K562 (cell line): ENCODE data around the gene OPN1LW. TPM values are rescaled to one million over a fixed set of nuclear protein-coding genes. Genes with fewer than 3 reads are reported as not detected.
A peak's percentile ranks its signal among the peaks of the same experiment; 100 is the strongest.

Experiments used
- ARID1B ChIP-seq: fragments of 450-650 bp; IDR thresholded peaks from 2 replicates; pipeline ENCODE4 v1.6.1; 2016; ENCODE audit warnings: antibody characterized with exemption, mild to moderate bottlenecking, inconsistent platforms
- BHLHE40 ChIP-seq: IDR thresholded peaks from 2 replicates; pipeline ENCODE4 v1.6.1; 2011; ENCODE audit warnings: low read length, improper control_type of control experiment
- BRD4 ChIP-seq: fragments of 200-600 bp; sonication (generic); IDR thresholded peaks from 2 replicates; pipeline ENCODE4 v1.6.1; 2017; ENCODE audit warnings: inconsistent platforms
- KAT7 ChIP-seq: sonication (generic); formaldehyde crosslinking; IDR thresholded peaks from 2 replicates; pipeline ENCODE4 v1.8.0; 2022; ENCODE audit warnings: missing genetic modification reagents, mild to moderate bottlenecking, borderline replicate concordance
- MCM5 ChIP-seq: fragments of 450-650 bp; IDR thresholded peaks from 2 replicates; pipeline ENCODE4 v1.6.1; 2016; ENCODE audit warnings: low read depth
- MED1 ChIP-seq: sonication (generic); formaldehyde crosslinking; IDR thresholded peaks from 2 replicates; pipeline ENCODE4 v1.8.1; 2023; ENCODE audit warnings: missing genetic modification reagents, borderline replicate concordance
- NFRKB ChIP-seq: fragments of 450-650 bp; IDR thresholded peaks from 2 replicates; pipeline ENCODE4 v1.6.1; 2016; ENCODE audit warnings: low read depth
- POU5F1 ChIP-seq: fragments of 150-350 bp; IDR thresholded peaks from 2 replicates; pipeline ENCODE4 v1.6.1; 2014; ENCODE audit warnings: borderline replicate concordance, low read length, low read depth, mild to moderate bottlenecking; ENCODE audit not compliant: partially characterized antibody
- PURB ChIP-seq: sonication (generic); formaldehyde crosslinking; IDR thresholded peaks from 2 replicates; pipeline ENCODE4 v1.9.0; 2021; ENCODE audit warnings: low read depth, mild to moderate bottlenecking, missing genetic modification reagents
- RBBP5 ChIP-seq: fragments of 200-600 bp; sonication (generic); IDR thresholded peaks from 2 replicates; pipeline ENCODE4 v1.6.1; 2012; ENCODE audit warnings: borderline replicate concordance, mild to moderate bottlenecking, low read length, control low read depth, inconsistent platforms; ENCODE audit not compliant: insufficient read depth, poor library complexity, severe bottlenecking
- RBFOX2 ChIP-seq: fragments of 200-400 bp; formaldehyde crosslinking; IDR thresholded peaks from 2 replicates; pipeline ENCODE4 v1.6.1; 2017; ENCODE audit warnings: low read depth, mild to moderate bottlenecking, low read length, moderate library complexity
- SIX5 ChIP-seq, 2 experiments: IDR thresholded peaks; 2 replicates each; pipeline ENCODE4 v1.6.1; 2011; ENCODE audit warnings: low read length in 2 of 2, borderline replicate concordance in 1 of 2, low read depth in 1 of 2, mild to moderate bottlenecking in 1 of 2, moderate library complexity in 1 of 2; ENCODE audit not compliant: insufficient read depth in 1 of 2
- TARDBP ChIP-seq: fragments of 450-650 bp; IDR thresholded peaks from 2 replicates; pipeline ENCODE4 v1.6.1; 2016
- YY1 ChIP-seq, 3 experiments: IDR thresholded peaks; 2 replicates each; pipeline ENCODE4 v1.6.1; 2011; ENCODE audit warnings: low read length in 2 of 3, mild to moderate bottlenecking in 2 of 3, moderate library complexity in 2 of 3, borderline replicate concordance in 1 of 3, control low read depth in 1 of 3, low read depth in 1 of 3; ENCODE audit not compliant: insufficient read depth in 3 of 3, insufficient replicate concordance in 2 of 3, control insufficient read depth in 1 of 3, insufficient read length in 1 of 3; ENCODE audit errors: extremely low read depth in 1 of 3
- ZFP36 ChIP-seq: fragments of 150-350 bp; IDR thresholded peaks from 2 replicates; pipeline ENCODE4 v1.6.1; 2018; ENCODE audit warnings: low read length, low read depth; ENCODE audit not compliant: partially characterized antibody
- ZFX ChIP-seq: sonication (generic); formaldehyde crosslinking; IDR thresholded peaks from 2 replicates; pipeline ENCODE4 v1.8.0; 2022; ENCODE audit warnings: mild to moderate bottlenecking, missing genetic modification reagents, moderate library complexity
- ZNF134 ChIP-seq: fragments of 250-450 bp; sonication (Bioruptor Pico); conservative IDR thresholded peaks from 2 replicates; pipeline ENCODE4 v1.4.0; 2020
- ZNF140 ChIP-seq: fragments of 250-450 bp; sonication (Bioruptor Pico); IDR thresholded peaks from 2 replicates; pipeline ENCODE4 v1.8.0; 2021; ENCODE audit warnings: moderate library complexity, mild to moderate bottlenecking, inconsistent platforms
- ZNF668 ChIP-seq: fragments of 250-450 bp; sonication (Bioruptor Pico); IDR thresholded peaks from 2 replicates; pipeline ENCODE4 v1.8.0; 2022; ENCODE audit warnings: mild to moderate bottlenecking, inconsistent platforms
- ZNF830 ChIP-seq: fragments of 250-450 bp; sonication (Bioruptor Pico); IDR thresholded peaks from 2 replicates; pipeline ENCODE4 v1.5.0; 2021; ENCODE audit warnings: mild to moderate bottlenecking
- polyA plus RNA-seq, 8 experiments: library from polyadenylated mRNA; depleted of rRNA in 4 of 8; stranded (reverse) in 5 of 8; unstranded in 3 of 8; fragments of >200 nt; fragmentation: Nextera tagmentation in 2 of 8; fragmentation: Illumina TruSeq in 1 of 8; extraction: Ambion mirVana in 2 of 8; extraction: Trizol in 1 of 8; gene quantifications; 2 replicates each; pipeline versions ENCODE4 v1.2.1 to v1.2.3, GENCODE V29; 2011 to 2014; ENCODE audit warnings: inconsistent platforms in 1 of 8, missing spikeins in 1 of 8
- total RNA-seq, 7 experiments: library from RNA; depleted of rRNA in 6 of 7; stranded (reverse); fragments of >200 nt in 6 of 7; fragmentation: Illumina TruSeq in 2 of 7; extraction: Trizol in 2 of 7; gene quantifications; 2 replicates each; pipeline versions ENCODE4 v1.2.1 to v1.2.3, GENCODE V29; 2011 to 2021; ENCODE audit warnings: low replicate concordance in 1 of 7
- TF ChIP-seq, protein P1 (sequence below), 2 experiments: IDR thresholded peaks in 1 of 2; conservative IDR thresholded peaks in 1 of 2; 2 replicates each; pipeline ENCODE4 v1.6.1; 2016; ENCODE audit warnings: low read depth in 2 of 2, mild to moderate bottlenecking in 1 of 2, missing compliant biosample characterization in 1 of 2, missing genetic modification characterization in 1 of 2, moderate library complexity in 1 of 2
- TF ChIP-seq, protein P2 (sequence below): sonication (generic); IDR thresholded peaks from 2 replicates; pipeline ENCODE4 v1.6.1; 2016

The OPN1LW gene
- total and polyA plus RNA-seq, 9 of the 15 experiments (the other 6 are each of a cell fraction or from before 2014, with no cell fraction given): 0.04 TPM; not detected in 8

DNA sequence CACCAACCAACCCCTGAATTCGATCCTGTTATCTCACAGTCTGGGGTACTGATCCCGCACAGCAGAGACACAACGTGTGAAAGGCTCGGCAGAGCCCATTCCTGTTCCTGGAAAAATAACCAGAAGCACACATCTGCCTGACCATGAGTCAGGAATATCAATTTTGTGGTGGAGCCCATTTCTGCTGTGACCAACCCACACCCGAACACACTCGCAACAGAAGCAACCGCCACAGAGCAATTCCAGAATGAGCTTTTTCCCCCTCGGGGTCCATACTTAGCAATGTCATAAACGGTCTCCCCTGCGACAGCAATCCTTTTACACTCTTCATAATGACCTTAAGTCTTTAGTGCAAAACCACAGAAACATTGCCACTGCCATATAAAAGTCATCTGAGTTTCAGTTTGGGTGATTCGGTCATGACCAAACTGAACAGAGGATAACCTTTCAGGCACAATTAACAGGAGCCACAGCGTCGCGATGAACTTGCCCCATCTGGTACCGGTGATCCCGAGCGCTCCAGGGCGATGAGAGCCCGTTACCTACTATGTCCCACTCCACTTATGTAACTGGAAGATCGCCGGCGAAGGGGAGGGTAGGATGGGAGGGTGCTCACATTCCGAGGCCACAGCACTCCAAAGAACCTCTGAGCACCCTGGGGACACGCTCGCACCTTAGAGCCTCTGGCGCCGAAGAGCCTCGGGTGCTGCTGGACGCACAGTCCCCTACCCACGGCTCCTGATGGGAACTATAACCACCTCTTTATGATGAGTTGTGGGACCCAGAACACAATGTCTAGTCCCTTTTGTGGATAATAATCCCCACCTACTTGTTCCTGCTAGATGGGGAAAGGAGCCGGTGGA lies 47.7 kb upstream of the OPN1LW start (continued):
- TF ChIP-seq, protein P1, sequence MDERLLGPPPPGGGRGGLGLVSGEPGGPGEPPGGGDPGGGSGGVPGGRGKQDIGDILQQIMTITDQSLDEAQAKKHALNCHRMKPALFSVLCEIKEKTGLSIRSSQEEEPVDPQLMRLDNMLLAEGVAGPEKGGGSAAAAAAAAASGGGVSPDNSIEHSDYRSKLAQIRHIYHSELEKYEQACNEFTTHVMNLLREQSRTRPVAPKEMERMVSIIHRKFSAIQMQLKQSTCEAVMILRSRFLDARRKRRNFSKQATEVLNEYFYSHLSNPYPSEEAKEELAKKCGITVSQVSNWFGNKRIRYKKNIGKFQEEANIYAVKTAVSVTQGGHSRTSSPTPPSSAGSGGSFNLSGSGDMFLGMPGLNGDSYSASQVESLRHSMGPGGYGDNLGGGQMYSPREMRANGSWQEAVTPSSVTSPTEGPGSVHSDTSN (CRISPR knock-in tag; IDR thresholded peaks at IDR 0.05; ENCODE audit: low read depth): no peak
- TF ChIP-seq, protein P1 (tag; conservative IDR thresholded peaks at IDR 0.05; ENCODE audit: low read depth): no peak
- TF ChIP-seq MCM5: no peak
- TF ChIP-seq ZFP36: no peak
- 0 out of 2 replicates have a peak, but pooled peaks have one; percentile 51 for TF ChIP-seq KAT7 (CRISPR knock-in tag)
- peak; percentile 41 for TF ChIP-seq RBBP5
- no peak for TF ChIP-seq PURB (CRISPR knock-in tag)
- TF ChIP-seq YY1 (IDR thresholded peaks at IDR 0.05; ENCODE audit: borderline replicate concordance in 1 of 3, control insufficient read depth in 1 of 3, extremely low read depth in 1 of 3, insufficient read depth in 3 of 3, insufficient read length in 1 of 3, insufficient replicate concordance in 2 of 3, low read depth in 1 of 3, low read length in 2 of 3): peak in 1 of 3 experiments; percentile 19
- TF ChIP-seq, protein P2, sequence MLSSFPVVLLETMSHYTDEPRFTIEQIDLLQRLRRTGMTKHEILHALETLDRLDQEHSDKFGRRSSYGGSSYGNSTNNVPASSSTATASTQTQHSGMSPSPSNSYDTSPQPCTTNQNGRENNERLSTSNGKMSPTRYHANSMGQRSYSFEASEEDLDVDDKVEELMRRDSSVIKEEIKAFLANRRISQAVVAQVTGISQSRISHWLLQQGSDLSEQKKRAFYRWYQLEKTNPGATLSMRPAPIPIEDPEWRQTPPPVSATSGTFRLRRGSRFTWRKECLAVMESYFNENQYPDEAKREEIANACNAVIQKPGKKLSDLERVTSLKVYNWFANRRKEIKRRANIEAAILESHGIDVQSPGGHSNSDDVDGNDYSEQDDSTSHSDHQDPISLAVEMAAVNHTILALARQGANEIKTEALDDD: 0 out of 2 replicates have a peak, but pooled peaks have one; percentile 35
- 0 out of 2 replicates have a peak, but pooled peaks have one; percentile 34 for TF ChIP-seq BRD4
- no peak for TF ChIP-seq ZNF140 (CRISPR knock-in tag)
- TF ChIP-seq SIX5 (IDR thresholded peaks at IDR 0.05; ENCODE audit: borderline replicate concordance in 1 of 2, insufficient read depth in 1 of 2, low read depth in 1 of 2, low read length in 2 of 2): no peak
- TF ChIP-seq BHLHE40: no peak
- TF ChIP-seq NFRKB: 0 out of 2 replicates have a peak, but pooled peaks have one; percentile 6
- no peak for TF ChIP-seq ZFX (CRISPR knock-in tag)
- TF ChIP-seq MED1 (CRISPR knock-in tag): no peak
- no peak for TF ChIP-seq TARDBP
- no peak for TF ChIP-seq POU5F1
- no peak for TF ChIP-seq ZNF668 (CRISPR knock-in tag)
- TF ChIP-seq RBFOX2: peak; percentile 62; the same call in 1 of the 2 replicates
- TF ChIP-seq ZNF830 (CRISPR knock-in tag): no peak
- TF ChIP-seq ARID1B: peak; percentile 24; the same call in 1 of the 2 replicates
- TF ChIP-seq ZNF134 (CRISPR knock-in tag): no peak
